Esophagus muscularis mucosa (tissue), 4 donors: Measurements from ENCODE around the gene MSRB3. TPM values are rescaled to one million over a fixed set of nuclear protein-coding genes. Genes with fewer than 3 reads are reported as not detected.
A peak's percentile ranks its signal among the peaks of the same experiment; 100 is the strongest.

ENCODE experiments used
- DNase-seq: peaks from one replicate; pipeline ENCODE4 v3.0.0-alpha.2; 2017; ENCODE audit errors: extremely low spot score
- H3K27ac ChIP-seq, 4 donors: fragments of 200-600 bp; sonication (generic); replicated peaks in 1 of 4; 1 replicate in 3 of 4; 2 replicates in 1 of 4; pipeline ENCODE4 v1.5.1; 2016 to 2019; ENCODE audit warnings: mild to moderate bottlenecking in 1 of 4
- H3K27me3 ChIP-seq, 4 donors: fragments of 200-600 bp; sonication (generic); one replicate each; pipeline versions ENCODE4 v1.5.1 to v1.6.0; 2016 to 2019
- H3K36me3 ChIP-seq, 4 donors: fragments of 200-600 bp; sonication (generic); one replicate each; pipeline ENCODE4 v1.5.1; 2016 to 2019
- H3K4me1 ChIP-seq, 4 donors: fragments of 200-600 bp; sonication (generic); one replicate each; pipeline ENCODE4 v1.5.1; 2016 to 2019
- H3K4me3 ChIP-seq, 4 donors: fragments of 200-600 bp; sonication (generic); 1 replicate in 2 of 4; 2 replicates in 2 of 4; pipeline ENCODE4 v1.5.1; 2016 to 2019; ENCODE audit warnings: mild to moderate bottlenecking in 4 of 4, moderate library complexity in 1 of 4
- H3K9me3 ChIP-seq, 4 donors: fragments of 200-600 bp; sonication (generic); 1 replicate in 3 of 4; 2 replicates in 1 of 4; pipeline ENCODE4 v1.5.1; 2016 to 2019
- CTCF ChIP-seq, 3 experiments: fragments of 200-600 bp in 2 of 3; fragments of 450-650 bp in 1 of 3; sonication (generic) in 2 of 3; IDR thresholded peaks; one replicate each; pipeline ENCODE4 v1.5.1; 2017 to 2019; ENCODE audit warnings: antibody characterized with exemption in 3 of 3, mild to moderate bottlenecking in 2 of 3, moderate library complexity in 1 of 3
- EP300 ChIP-seq: sonication (generic); formaldehyde crosslinking; IDR thresholded peaks from one replicate; pipeline ENCODE4 v1.6.1; 2017; ENCODE audit warnings: antibody characterized with exemption
- POLR2A ChIP-seq: fragments of 450-650 bp; IDR thresholded peaks from one replicate; pipeline ENCODE4 v1.6.1; 2017; ENCODE audit warnings: antibody characterized with exemption, moderate library complexity, mild to moderate bottlenecking, low read depth
- POLR2AphosphoS5 ChIP-seq, 2 donors: sonication (generic); formaldehyde crosslinking; IDR thresholded peaks; one replicate each; pipeline ENCODE4 v1.6.1; 2017; ENCODE audit warnings: antibody characterized with exemption in 2 of 2
- WGBS: methylation state at CpG from one replicate; pipeline ENCODE4 v1.1.5; 2018; 5-methylcytosine and 5-hydroxymethylcytosine counted together
- intact Hi-C: fragments of 100-400 bp; cut with DNase I; formaldehyde crosslinking; loops from one replicate; pipeline ENCODE4 v1.15.1; 2023
- total RNA-seq, 4 donors: library from RNA; depleted of rRNA; stranded (reverse); fragments of >200 nt; gene quantifications; one replicate each; pipeline versions ENCODE4 v1.1.0 to v1.2.1, GENCODE V29; 2016

MSRB3 gene
- total RNA-seq, 4 donors from 2014 or later, result 213 to 325 (median 288) TPM

GRCh38 chr12:65306366-65307168 lies 28.1 kb downstream of the MSRB3 start:
- peaks cover 31 to 80% (median 76%) of the 10 kb centered on the region in 4 donors for H3K4me1 ChIP-seq
- H3K27me3 ChIP-seq, result no peaks in the 10 kb centered on the region
- H3K36me3 ChIP-seq, result peaks cover 0 to 8% (median 0%) of the 10 kb centered on the region in 4 donors
- no peak overlapping the region for H3K4me3 ChIP-seq
- peak; percentile 14 to 60 (median 49) for TF ChIP-seq CTCF (IDR thresholded peaks at IDR 0.05)
- peak; percentile 78 to 84 for TF ChIP-seq POLR2AphosphoS5 (IDR thresholded peaks at IDR 0.05)
- TF ChIP-seq EP300, result no peak
- no peak for TF ChIP-seq POLR2A
- no peaks in the 10 kb centered on the region for H3K9me3 ChIP-seq
- no peak for DNase-seq
- 24% methylated on average over 6 of the region's 6 CpGs for WGBS
- H3K27ac ChIP-seq, result peak overlapping the region; percentile 1 to 55 (median 20)
- intact Hi-C loops, result no loop called here

DNA sequence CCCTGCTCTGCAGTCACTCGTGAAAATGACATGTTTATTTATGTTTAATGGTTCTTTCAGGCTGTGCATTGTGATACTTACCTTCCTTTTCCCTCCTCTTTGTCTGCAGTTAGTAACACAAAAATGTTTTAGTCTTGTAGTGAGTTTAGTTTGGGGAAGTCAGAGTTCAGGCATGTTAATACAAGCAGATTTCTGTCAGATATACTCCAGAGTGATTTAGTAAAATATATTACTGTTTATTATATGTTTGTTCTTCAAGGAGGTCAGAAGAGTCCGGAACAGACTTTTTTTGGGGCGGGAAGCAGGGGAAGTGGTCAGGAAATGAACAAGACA lies 28.7 kb downstream of the MSRB3 start:
- 34% methylated on average over 3 of the region's 3 CpGs for WGBS
- no peak for DNase-seq
- H3K27me3 ChIP-seq, result no peaks in the 10 kb centered on the region
- H3K27ac ChIP-seq, result peak overlapping the region; percentile 1 to 55 (median 20)
- no peaks in the 10 kb centered on the region for H3K9me3 ChIP-seq
- peaks cover 29 to 80% (median 73%) of the 10 kb centered on the region in 4 donors for H3K4me1 ChIP-seq
- intact Hi-C loops, result no loop called here
- H3K4me3 ChIP-seq, result no peak overlapping the region
- peaks cover 0 to 8% (median 0%) of the 10 kb centered on the region in 4 donors for H3K36me3 ChIP-seq
- no peak for TF ChIP-seq POLR2AphosphoS5 (IDR thresholded peaks at IDR 0.05)

- intact Hi-C loops, result no loop called here
- WGBS, result 40% methylated on average over 4 of the region's 4 CpGs
- no peak for DNase-seq
- H3K4me3 ChIP-seq, result no peak overlapping the region
- peaks cover 0 to 8% (median 0%) of the 10 kb centered on the region in 4 donors for H3K36me3 ChIP-seq
- no peak for TF ChIP-seq POLR2AphosphoS5 (IDR thresholded peaks at IDR 0.05)
- TF ChIP-seq POLR2A, result no peak
- no peak for TF ChIP-seq CTCF (IDR thresholded peaks at IDR 0.05)
- TF ChIP-seq EP300, result no peak
- H3K4me1 ChIP-seq, result peaks cover 29 to 74% (median 67%) of the 10 kb centered on the region in 4 donors
- H3K27ac ChIP-seq, result peak overlapping the region in 2 of 4 donors; percentile 7 to 40
- H3K27me3 ChIP-seq, result no peaks in the 10 kb centered on the region
- H3K9me3 ChIP-seq, result no peaks in the 10 kb centered on the region
Measured at GRCh38 chr12:65308006-65308405, 29.5 kb downstream of the MSRB3 start.

DNA sequence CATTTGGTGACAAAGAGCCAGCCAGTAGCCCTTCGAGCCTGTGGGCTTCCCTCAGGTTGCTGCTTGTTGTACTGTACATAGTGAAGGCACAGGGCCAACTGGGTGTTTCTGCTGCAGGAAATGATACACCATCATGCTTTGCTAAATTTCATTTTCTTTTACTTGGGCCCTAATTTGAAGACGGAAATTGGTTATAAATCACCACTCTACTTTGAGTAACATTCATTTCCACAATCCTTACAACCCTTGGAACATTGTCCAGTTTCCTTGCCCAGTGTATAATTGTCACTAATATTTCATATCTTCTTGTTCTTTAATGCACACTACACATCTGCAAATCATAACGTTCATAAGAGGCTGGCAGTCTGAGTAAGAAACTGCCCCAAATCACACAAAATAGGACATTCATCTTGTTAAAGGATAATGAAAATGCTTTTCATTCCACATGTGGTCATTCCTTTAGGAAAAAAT lies 30.2 kb downstream of the MSRB3 start:
- Histone ChIP-seq H3K4me3 (no peak overlapping the region), H3K9me3 (no peaks in the 10 kb centered on the region), H3K27me3 (no peaks in the 10 kb centered on the region), H3K4me1 (peaks cover 29 to 75% (median 63%) of the 10 kb centered on the region in 4 donors), H3K36me3 (peaks cover 0 to 8% (median 0%) of the 10 kb centered on the region in 4 donors), H3K27ac (peak overlapping the region in 1 of 4 donors; percentile 8)
- WGBS, result 27% methylated on average over 3 of the region's 3 CpGs
- no peak for DNase-seq
- TF ChIP-seq POLR2A, result no peak
- no peak for TF ChIP-seq EP300
- TF ChIP-seq CTCF (IDR thresholded peaks at IDR 0.05), result no peak
- no peak for TF ChIP-seq POLR2AphosphoS5 (IDR thresholded peaks at IDR 0.05)
- intact Hi-C loops, result no loop called here

DNA sequence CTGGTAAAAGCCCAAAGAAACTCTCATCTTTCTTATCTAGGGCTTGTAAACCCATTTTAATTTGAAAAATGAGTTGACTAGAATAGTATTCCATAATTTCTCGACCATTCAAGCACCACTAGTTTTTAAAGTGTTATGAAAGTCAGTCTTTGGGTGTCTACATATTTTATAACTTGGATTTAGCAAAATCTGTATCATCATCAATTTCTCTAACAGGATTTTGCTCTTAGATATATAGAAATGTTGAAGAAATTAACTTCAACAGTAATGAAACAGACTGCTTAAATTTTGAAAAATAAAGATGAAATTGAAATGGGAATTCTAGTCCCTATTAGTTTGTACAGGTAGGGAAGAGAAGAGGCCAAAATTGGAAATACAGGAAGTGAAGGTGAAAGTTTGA lies 32.8 kb downstream of the MSRB3 start:
- intact Hi-C loops, result no loop called here
- Histone ChIP-seq H3K27me3 (no peaks in the 10 kb centered on the region), H3K36me3 (peaks cover 0 to 8% (median 0%) of the 10 kb centered on the region in 4 donors), H3K9me3 (no peaks in the 10 kb centered on the region), H3K4me1 (peaks cover 27 to 65% (median 50%) of the 10 kb centered on the region in 4 donors), H3K4me3 (no peak overlapping the region), H3K27ac (no peak overlapping the region)
- no peak for DNase-seq
- no peak for TF ChIP-seq EP300
- TF ChIP-seq POLR2AphosphoS5 (IDR thresholded peaks at IDR 0.05), result no peak
- no peak for TF ChIP-seq CTCF (IDR thresholded peaks at IDR 0.05)
- no peak for TF ChIP-seq POLR2A
- 68% methylated on average over 1 of the region's 1 CpG for WGBS
